Stimulated activated naive CD8-positive, alpha-beta T cell treated with anti-CD3 and anti-CD28 coated beads, Interleukin-15, Interleukin-2, amounts not matched to agents 100 ng/mL and 50 ng/mL, for 24 hours (primary cell): ENCODE measurements around the gene HM13.
"Not testable (repeated sequence)": the region's sequence is repeated elsewhere in the genome, so short reads cannot be mapped to it uniquely, and the experiment has no call there.

ENCODE experiments used
- H3K27ac Mint-ChIP-seq: one replicate; pipeline ENCODE4 v1.8.0; 2021; ENCODE audit warnings: mild to moderate bottlenecking, mixed read lengths
- H3K27me3 Mint-ChIP-seq: one replicate; pipeline ENCODE4 v1.8.0; 2021; ENCODE audit warnings: mixed read lengths
- H3K36me3 Mint-ChIP-seq: one replicate; pipeline ENCODE4 v1.8.0; 2021; ENCODE audit warnings: low read depth, mixed read lengths
- H3K4me1 Mint-ChIP-seq: one replicate; pipeline ENCODE4 v1.8.0; 2021; ENCODE audit warnings: low read depth, mixed read lengths
- H3K4me3 Mint-ChIP-seq: one replicate; pipeline ENCODE4 v1.8.0; 2021; ENCODE audit warnings: mild to moderate bottlenecking, mixed read lengths
- H3K9me3 Mint-ChIP-seq: one replicate; pipeline ENCODE4 v1.8.0; 2021; ENCODE audit warnings: mixed read lengths

Gene HM13

GRCh38 chr20:31608251-31608945 is 94.2 kb downstream of the HM13 start:
- Mint-ChIP-seq H3K4me1 (peaks cover 29% of the 10 kb centered on the region), H3K4me3 (no peak overlapping the region), H3K27ac (no peak overlapping the region), H3K27me3 (peaks cover 41% of the 10 kb centered on the region), H3K36me3 (no peaks in the 10 kb centered on the region), H3K9me3 (no peaks in the 10 kb centered on the region)

GRCh38 chr20:31612271-31612640 is 98.0 kb downstream of the HM13 start:
- not testable (repeated sequence) for H3K36me3 Mint-ChIP-seq, H3K9me3 Mint-ChIP-seq, H3K4me3 Mint-ChIP-seq, H3K27ac Mint-ChIP-seq, H3K4me1 Mint-ChIP-seq
- peaks cover 15% of the 10 kb centered on the region for H3K27me3 Mint-ChIP-seq

GRCh38 chr20:31615416-31615815 is 101.2 kb downstream of the HM13 start:
- H3K4me1 Mint-ChIP-seq, result peaks cover 5% of the 10 kb centered on the region
- no peaks in the 10 kb centered on the region for H3K9me3 Mint-ChIP-seq
- no peaks in the 10 kb centered on the region for H3K27me3 Mint-ChIP-seq
- H3K36me3 Mint-ChIP-seq, result no peaks in the 10 kb centered on the region
- H3K27ac Mint-ChIP-seq, result no peak overlapping the region
- no peak overlapping the region for H3K4me3 Mint-ChIP-seq

GRCh38 chr20:31617432-31618104 is 103.3 kb downstream of the HM13 start:
- H3K9me3 Mint-ChIP-seq, result no peaks in the 10 kb centered on the region
- peaks cover 5% of the 10 kb centered on the region for H3K4me1 Mint-ChIP-seq
- H3K4me3 Mint-ChIP-seq, result no peak overlapping the region
- no peak overlapping the region for H3K27ac Mint-ChIP-seq
- no peaks in the 10 kb centered on the region for H3K36me3 Mint-ChIP-seq
- H3K27me3 Mint-ChIP-seq, result no peaks in the 10 kb centered on the region
